HG03520 (cell line): ENCODE results near the gene TADA2B.

Source experiments
- ATAC-seq: cut with Tn5 transposase; IDR thresholded peaks from one replicate; pipeline ENCODE4 v1.9.1; 2021; ENCODE audit warnings: mild to moderate bottlenecking, moderate library complexity; ENCODE audit not compliant: unreplicated experiment

TADA2B gene

GRCh38 chr4:7043284-7044136 lies at the start of gene TADA2B:
Gene TADA2B (plus strand): TSS chr4:7043372. CDS start chr4:7043580, 208 bp downstream.
- ATAC-seq, result peak; percentile 18

GRCh38 chr4:6996481-6996880 lies 46.7 kb upstream of the TADA2B start:
- no peak for ATAC-seq

GRCh38 chr4:6999172-7000086 lies 43.7 kb upstream of the TADA2B start:
- no peak for ATAC-seq

GRCh38 chr4:7000421-7001176 lies 42.6 kb upstream of the TADA2B start:
- ATAC-seq, result no peak

- no peak for ATAC-seq
Observed at GRCh38 chr4:7001271-7001670, 41.9 kb upstream of the TADA2B start.

GRCh38 chr4:7002336-7002735 lies 40.8 kb upstream of the TADA2B start:
- ATAC-seq, result no peak

- ATAC-seq, result no peak
Observed at GRCh38 chr4:7003176-7003878, 39.8 kb upstream of the TADA2B start.

GRCh38 chr4:7003879-7004240 lies 39.3 kb upstream of the TADA2B start:
- no peak for ATAC-seq

- no peak for ATAC-seq
Observed at GRCh38 chr4:7004331-7004730, 38.8 kb upstream of the TADA2B start.

- ATAC-seq, result no peak
Observed at GRCh38 chr4:7005571-7005970, 37.6 kb upstream of the TADA2B start.

GRCh38 chr4:7006411-7006810 lies 36.8 kb upstream of the TADA2B start:
- ATAC-seq, result no peak

- no peak for ATAC-seq
Observed at GRCh38 chr4:7007142-7007907, 35.8 kb upstream of the TADA2B start.

GRCh38 chr4:7007944-7008343 lies 35.2 kb upstream of the TADA2B start:
- no peak for ATAC-seq

GRCh38 chr4:7009564-7009963 lies 33.6 kb upstream of the TADA2B start:
- no peak for ATAC-seq

- ATAC-seq, result no peak
Observed at GRCh38 chr4:7013175-7013574, 30.0 kb upstream of the TADA2B start.

GRCh38 chr4:7014815-7015214 lies 28.4 kb upstream of the TADA2B start:
- ATAC-seq, result no peak

GRCh38 chr4:7015383-7016035 lies 27.7 kb upstream of the TADA2B start:
- no peak for ATAC-seq

- ATAC-seq, result no peak
Observed at GRCh38 chr4:7016086-7016485, 27.1 kb upstream of the TADA2B start.

- no peak for ATAC-seq
Observed at GRCh38 chr4:7016512-7016911, 26.7 kb upstream of the TADA2B start.
